Heart right ventricle (tissue), 16 donors: ENCODE measurements around the gene PIK3C2G. TPM values are rescaled to one million over a fixed set of nuclear protein-coding genes. Genes with fewer than 3 reads are reported as not detected.

ENCODE experiments used
- ATAC-seq, 8 donors: fragments of 200-7000 bp; cut with Tn5 transposase; one replicate each; pipeline ENCODE4 v1.9.1; 2020; ENCODE audit warnings: mild to moderate bottlenecking in 8 of 8, moderate library complexity in 8 of 8, moderate number of reproducible peaks in 1 of 8
- DNase-seq, 2 donors: peaks; one replicate each; pipeline ENCODE4 v3.0.0-alpha.2; 2020
- H3K27ac ChIP-seq, 10 donors: fragments of 200-600 bp; sonication (generic) in 2 of 10; one replicate each; pipeline versions ENCODE4 v1.5.0 to v1.8.0; 2020 to 2022; ENCODE audit warnings: mild to moderate bottlenecking in 3 of 10
- H3K27me3 ChIP-seq, 7 donors: fragments of 200-600 bp; one replicate each; pipeline ENCODE4 v1.8.0; 2021 to 2022; ENCODE audit warnings: mild to moderate bottlenecking in 2 of 7
- H3K36me3 ChIP-seq, 9 donors: fragments of 200-600 bp; sonication (generic) in 1 of 9; one replicate each; pipeline versions ENCODE4 v1.5.0 to v1.8.0; 2020 to 2022; ENCODE audit warnings: mild to moderate bottlenecking in 2 of 9
- H3K4me1 ChIP-seq, 9 donors: fragments of 200-600 bp; sonication (generic) in 1 of 9; one replicate each; pipeline versions ENCODE4 v1.5.0 to v1.8.0; 2020 to 2022; ENCODE audit warnings: mild to moderate bottlenecking in 4 of 9
- H3K4me3 ChIP-seq, 10 donors: fragments of 200-600 bp; sonication (generic) in 2 of 10; one replicate each; pipeline versions ENCODE4 v1.5.0 to v1.8.0; 2020 to 2022; ENCODE audit warnings: mild to moderate bottlenecking in 7 of 10, moderate library complexity in 2 of 10
- H3K9me3 ChIP-seq, 11 donors: fragments of 200-600 bp in 10 of 11; sonication (generic) in 2 of 11; one replicate each; pipeline versions ENCODE4 v1.5.0 to v1.8.0; 2013 to 2022; ENCODE audit warnings: mild to moderate bottlenecking in 2 of 11, control low read depth in 1 of 11, moderate library complexity in 1 of 11
- WGBS, 2 donors: extraction: QIAGEN DNeasy Blood & Tissue Kit; methylation state at CpG; one replicate each; pipeline ENCODE4 v1.1.7; 2013; ENCODE audit warnings: inconsistent platforms in 1 of 2; 5-methylcytosine and 5-hydroxymethylcytosine counted together
- intact Hi-C, 10 donors: fragments of 100-400 bp; cut with DNase I; formaldehyde crosslinking; loops; one replicate each; pipeline versions ENCODE4 v1.11.1 to v1.14.2; 2022
- polyA plus RNA-seq, 2 donors: library from polyadenylated mRNA; stranded (reverse); fragments of 200-250 nt; gene quantifications; one replicate each; pipeline ENCODE4 v1.2.3, GENCODE V29; 2013
- total RNA-seq, 10 donors: library from RNA; stranded (reverse); fragmentation: NEBNext Ultra II Directional in 3 of 10; extraction: Animal tissue kit (Norgen Biotek cat#: 25700) in 3 of 10; gene quantifications; one replicate each; pipeline versions ENCODE4 v1.2.1 to v1.2.4, GENCODE V29; 2021 to 2023
- TF ChIP-seq, protein P1 (sequence below), 9 donors: fragments of 200-600 bp; sonication (generic) in 2 of 9; IDR thresholded peaks; one replicate each; pipeline versions ENCODE4 v1.5.0 to v1.8.0; 2021 to 2022; ENCODE audit warnings: antibody characterized with exemption in 9 of 9, mild to moderate bottlenecking in 5 of 9, moderate library complexity in 1 of 9
- donor health status: Arrhythmogenic right ventricular cardiomyopathy.
- donor health status: ischemic (EF 13 %, LVEDD 7.1; RV severe dilation, severe dysfunction).
- donor health status: healthy with polysubstance abuse.
- donor health status: DM: no; HTN: yes; CAD: no.
- donor health status: DM: no; HTN: no; CAD: no.
- donor health status: ischemic (EF 25% LVEDD 6.9; RV normal size, moderate dysfunction).
- donor health status: ischemic (EF 25% LVEDD 5.7; RV mildly dilated, moderate dysfunction).
- donor health status: healthy.
- donor health status: DM: yes; HTN: yes; CAD: no.
- donor health status: Ischemic cardiomyopathy.
- donor health status: ischemic (EF 35%, LVEDD 5.7; RV mildly dilated, moderate dysfunction).
- donor health status: nonischemic (EF 11% LVEDD 7.7; RV severe dilation, severe dysfunction).
- donor health status: DM: yes; HTN: yes; CAD: no.
- donor health status: PGD.
- donor health status: ischemic (EF 29% LVEDD 5.4; RV normal size, mild dysfunction).
- donor health status: nonischemic (EF 23%, LVEDD 6.1; RV moderate dilation, normal function).

PIK3C2G gene
- total and polyA plus RNA-seq, 12 donors = not detected

DNA sequence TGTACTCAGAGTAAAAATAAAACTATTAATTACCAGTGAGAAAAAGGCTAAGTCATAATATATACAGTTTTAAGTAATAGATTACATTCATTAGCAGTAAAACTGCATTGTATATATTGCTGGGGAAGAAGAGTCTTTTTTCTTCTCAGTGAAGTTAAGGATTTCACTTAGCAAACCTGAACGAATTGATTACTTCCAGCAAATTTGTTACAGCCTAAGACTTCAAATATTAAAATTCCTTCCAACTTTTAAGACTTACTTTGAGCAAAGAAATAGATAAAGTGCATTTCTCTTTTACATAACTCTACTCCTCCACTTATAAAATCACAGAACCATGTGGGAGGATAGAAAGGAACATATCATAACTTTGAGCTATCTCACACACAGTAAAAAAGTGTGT is 43.3 kb downstream of the PIK3C2G start:
- intact Hi-C loops = no loop called here
- Histone ChIP-seq H3K36me3 (no peaks in the 10 kb centered on the region), H3K27me3 (no peaks in the 10 kb centered on the region), H3K4me1 (no peaks in the 10 kb centered on the region), H3K4me3 (no peak overlapping the region), H3K9me3 (peaks cover 0 to 32% (median 9%) of the 10 kb centered on the region in 11 donors), H3K27ac (no peak overlapping the region)
- DNase-seq (no peak), ATAC-seq (no peak)
- WGBS, 2 donors = 27 to 64% methylated on average over 1 of the region's 1 CpG
- TF ChIP-seq, protein P1, sequence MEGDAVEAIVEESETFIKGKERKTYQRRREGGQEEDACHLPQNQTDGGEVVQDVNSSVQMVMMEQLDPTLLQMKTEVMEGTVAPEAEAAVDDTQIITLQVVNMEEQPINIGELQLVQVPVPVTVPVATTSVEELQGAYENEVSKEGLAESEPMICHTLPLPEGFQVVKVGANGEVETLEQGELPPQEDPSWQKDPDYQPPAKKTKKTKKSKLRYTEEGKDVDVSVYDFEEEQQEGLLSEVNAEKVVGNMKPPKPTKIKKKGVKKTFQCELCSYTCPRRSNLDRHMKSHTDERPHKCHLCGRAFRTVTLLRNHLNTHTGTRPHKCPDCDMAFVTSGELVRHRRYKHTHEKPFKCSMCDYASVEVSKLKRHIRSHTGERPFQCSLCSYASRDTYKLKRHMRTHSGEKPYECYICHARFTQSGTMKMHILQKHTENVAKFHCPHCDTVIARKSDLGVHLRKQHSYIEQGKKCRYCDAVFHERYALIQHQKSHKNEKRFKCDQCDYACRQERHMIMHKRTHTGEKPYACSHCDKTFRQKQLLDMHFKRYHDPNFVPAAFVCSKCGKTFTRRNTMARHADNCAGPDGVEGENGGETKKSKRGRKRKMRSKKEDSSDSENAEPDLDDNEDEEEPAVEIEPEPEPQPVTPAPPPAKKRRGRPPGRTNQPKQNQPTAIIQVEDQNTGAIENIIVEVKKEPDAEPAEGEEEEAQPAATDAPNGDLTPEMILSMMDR (IDR thresholded peaks at IDR 0.05) = no peak

DNA sequence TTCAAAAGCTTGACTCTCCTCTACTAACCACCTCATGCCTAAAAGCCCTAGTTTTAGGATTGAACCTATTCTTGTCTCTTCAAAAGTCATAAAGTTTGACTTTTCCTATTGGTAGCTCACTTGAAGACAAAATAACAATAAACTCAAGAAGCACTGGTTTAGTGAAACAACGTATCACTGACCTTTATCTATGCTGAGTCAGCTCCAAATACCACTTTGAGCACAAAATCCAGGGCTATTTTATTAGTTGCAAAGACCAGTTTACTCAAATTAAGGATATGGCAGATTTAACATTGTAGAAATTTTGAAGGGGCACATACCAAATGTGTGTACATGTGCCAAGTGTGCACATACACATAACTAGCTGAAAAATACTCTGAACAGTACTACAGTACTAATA is 45.0 kb downstream of the PIK3C2G start:
- Histone ChIP-seq H3K27ac (no peak overlapping the region), H3K4me3 (no peak overlapping the region), H3K4me1 (no peaks in the 10 kb centered on the region), H3K36me3 (no peaks in the 10 kb centered on the region), H3K9me3 (peaks cover 0 to 16% (median 7%) of the 10 kb centered on the region in 11 donors), H3K27me3 (no peaks in the 10 kb centered on the region)
- no peak for ATAC-seq
- intact Hi-C loops = no loop called here
- WGBS, 2 donors = 59 to 71% methylated on average over 1 of the region's 1 CpG
- TF ChIP-seq, protein P1 (IDR thresholded peaks at IDR 0.05) = no peak
- no peak for DNase-seq

DNA sequence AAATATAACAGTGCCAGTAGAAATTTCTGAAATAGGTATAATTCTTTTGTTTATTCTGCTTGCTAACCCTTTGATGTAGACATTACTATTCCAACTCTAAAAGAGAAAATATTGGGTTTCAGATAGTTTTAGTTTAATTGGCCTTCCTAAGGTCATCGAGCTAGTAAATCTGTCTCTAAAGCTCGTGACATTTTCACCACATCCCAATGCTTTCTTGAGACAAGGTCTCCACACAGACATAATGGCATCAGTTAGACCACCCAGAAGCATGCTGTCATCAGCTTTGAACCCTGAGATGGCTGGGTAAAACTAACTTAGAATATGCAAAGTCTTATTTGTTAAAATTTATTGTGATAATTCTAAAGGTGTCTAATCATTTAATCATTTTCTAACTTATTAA is 52.0 kb downstream of the PIK3C2G start:
- TF ChIP-seq, protein P1 (IDR thresholded peaks at IDR 0.05) = no peak
- no peaks in the 10 kb centered on the region for H3K27me3 ChIP-seq
- no peak overlapping the region for H3K27ac ChIP-seq
- intact Hi-C loops = loop anchor here in 2 of 10 donors (10.0 kb wide), 1 partner anchor 59 kb away; no protein-coding TSS in a partner anchor
- no peak overlapping the region for H3K4me3 ChIP-seq
- no peaks in the 10 kb centered on the region for H3K4me1 ChIP-seq
- peaks cover 0 to 5% (median 0%) of the 10 kb centered on the region in 11 donors for H3K9me3 ChIP-seq
- H3K36me3 ChIP-seq = no peaks in the 10 kb centered on the region
- ATAC-seq = no peak
- DNase-seq = no peak
- WGBS, 2 donors = 86 to 88% methylated on average over 2 of the region's 2 CpGs

DNA sequence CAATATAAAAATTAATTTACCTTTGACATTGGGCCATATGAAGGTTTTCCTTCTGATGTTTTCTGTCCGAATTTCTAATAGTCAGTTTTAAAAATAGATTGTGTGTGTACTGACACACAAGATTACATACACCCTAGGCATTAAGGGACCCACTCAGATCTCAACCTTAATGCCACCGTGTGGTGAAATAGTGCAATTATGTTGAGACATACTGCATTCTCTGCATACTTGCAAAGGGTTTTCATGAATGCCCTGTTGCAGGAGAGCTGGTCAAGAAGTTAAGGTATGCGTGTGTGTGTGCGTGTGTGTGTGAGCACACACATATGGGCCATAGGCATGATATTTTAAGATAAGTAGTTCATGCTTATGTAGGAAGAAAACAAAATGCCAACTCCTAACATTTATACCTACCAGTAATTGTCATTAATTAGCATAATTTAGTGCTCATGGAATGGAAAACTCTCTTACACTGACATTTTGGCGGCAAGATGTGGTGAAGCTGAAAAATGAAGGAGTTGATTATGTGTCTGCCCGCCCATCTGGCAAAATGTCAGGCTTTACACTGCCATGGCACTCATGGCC is 58.8 kb downstream of the PIK3C2G start:
- Histone ChIP-seq H3K27ac (no peak overlapping the region), H3K4me1 (peaks cover 0 to 6% (median 0%) of the 10 kb centered on the region in 9 donors), H3K4me3 (no peak overlapping the region), H3K36me3 (no peaks in the 10 kb centered on the region), H3K27me3 (no peaks in the 10 kb centered on the region), H3K9me3 (no peaks in the 10 kb centered on the region)
- DNase-seq (no peak), ATAC-seq (peak in 7 of 8 donors; percentile 45 to 77 (median 69))
- WGBS, 2 donors = 49 to 50% methylated on average over 6 of the region's 6 CpGs
- intact Hi-C loops = loop anchor here in 2 of 10 donors (2.0 to 5.0 kb wide), 2 partner anchors 69 to 178 kb away; no protein-coding TSS in a partner anchor
- TF ChIP-seq, protein P1 (IDR thresholded peaks at IDR 0.05) = peak; percentile 17 to 53 (median 45)
